OCI-M2 (cell line): ENCODE data around the gene GPRC6A.

Experiments used
- DNase-seq: peaks from one replicate; lab custom pipeline; 2025; ENCODE audit not compliant: unreplicated experiment; lab: John Stamatoyannopoulos, UW

GPRC6A gene

DNA sequence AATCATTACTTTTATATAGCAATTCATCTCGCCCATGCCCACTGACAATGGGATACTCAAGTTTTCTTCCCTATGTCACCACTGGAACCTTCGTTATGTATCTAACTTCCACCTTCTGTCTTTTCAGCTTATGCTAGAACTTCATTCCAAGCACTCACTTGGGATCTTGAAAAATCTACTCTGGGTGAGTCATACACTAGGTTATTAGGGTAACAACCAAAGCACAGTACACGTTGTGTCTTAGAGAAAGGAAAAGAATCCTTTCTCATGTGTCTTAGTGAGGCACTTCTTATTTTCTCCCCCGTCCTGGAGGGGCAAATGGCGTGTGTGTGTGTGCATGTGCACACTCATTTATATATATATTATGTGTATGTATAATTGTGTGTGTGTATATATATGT is 45.0 kb downstream of the GPRC6A start:
- DNase-seq, result no peak

DNA sequence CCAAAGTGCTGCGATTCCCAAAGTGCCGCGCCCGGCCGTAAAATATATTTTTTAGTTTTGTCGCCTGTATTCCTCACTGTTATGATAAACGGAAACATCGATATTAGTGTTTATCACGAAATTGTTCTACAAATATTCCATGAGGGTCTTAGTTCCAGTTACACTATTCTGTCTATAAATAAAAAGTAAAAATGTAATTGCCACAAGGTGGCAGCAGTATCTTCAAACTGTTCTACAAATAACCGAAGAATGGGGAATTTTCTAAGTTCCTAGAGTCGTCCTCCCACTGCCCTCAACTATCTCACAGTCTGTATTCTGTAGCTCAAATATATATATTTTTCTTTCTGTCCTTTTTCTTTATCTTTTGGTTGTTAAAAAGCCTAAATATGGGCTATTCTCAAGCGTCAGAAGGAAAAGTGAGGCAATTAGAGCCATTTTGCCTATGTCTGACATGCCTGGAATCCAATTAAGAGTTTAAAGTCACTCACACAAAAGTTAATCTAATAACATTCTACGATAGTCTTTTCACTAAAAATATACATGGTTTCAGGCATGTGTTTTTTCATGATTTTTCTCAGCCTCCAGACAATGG is 49.2 kb downstream of the GPRC6A start:
- DNase-seq, result peak; percentile 36

DNA sequence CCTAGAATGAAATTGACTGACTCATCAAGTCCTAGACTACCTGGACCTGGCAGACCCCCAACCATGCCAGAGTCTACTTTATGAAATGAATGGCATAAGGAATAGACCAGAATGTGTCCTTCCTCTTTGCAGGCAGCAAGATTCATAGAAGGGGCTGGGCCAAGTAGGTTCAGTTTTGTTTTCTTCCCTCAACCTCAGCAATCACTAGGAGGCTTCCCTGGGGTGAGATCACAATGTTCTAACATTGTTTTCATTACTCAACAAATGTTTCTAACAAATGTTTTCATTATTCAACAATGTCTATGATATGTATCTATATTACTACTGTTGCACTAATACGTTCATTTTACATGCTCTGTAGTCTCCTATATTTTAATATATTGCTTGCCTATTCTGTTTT is 55.0 kb downstream of the GPRC6A start:
- no peak for DNase-seq

DNA sequence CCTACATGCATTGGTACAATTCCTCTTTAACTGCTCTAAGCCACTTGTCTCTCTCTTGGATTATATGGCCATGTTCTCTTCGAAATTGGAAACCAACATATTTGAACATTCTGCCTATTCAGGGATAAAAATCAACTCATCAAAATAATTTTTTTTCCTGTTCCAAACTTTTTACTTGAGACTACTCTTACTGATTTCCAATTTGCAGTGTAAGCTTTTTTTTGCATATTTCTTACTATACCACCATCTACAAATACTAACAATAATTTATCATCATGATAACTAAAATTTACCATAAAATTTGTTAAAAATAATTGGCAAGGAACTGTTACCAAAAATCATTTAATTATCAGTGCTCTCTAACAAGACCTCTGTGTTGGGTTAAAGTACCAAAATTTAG is 56.4 kb downstream of the GPRC6A start:
- DNase-seq, result no peak

DNA sequence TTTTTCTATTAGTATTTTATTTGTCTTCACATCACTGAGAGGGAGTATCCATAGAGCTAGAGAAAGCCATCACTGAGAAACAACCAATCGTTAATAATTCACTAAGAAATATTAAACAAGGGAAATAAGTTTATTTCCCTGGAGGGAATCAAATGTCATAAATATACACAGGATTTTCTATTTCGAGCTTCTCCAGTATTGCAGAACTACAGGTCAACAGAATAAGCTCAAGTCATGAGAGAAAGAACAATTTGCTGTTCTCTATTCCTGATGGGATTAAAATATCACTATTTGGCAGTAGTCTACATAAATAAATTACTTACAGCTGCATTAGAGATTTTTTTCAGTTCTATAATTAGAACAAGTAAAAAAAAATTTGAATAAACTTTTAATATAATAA is 61.2 kb downstream of the GPRC6A start:
- DNase-seq, result no peak

DNA sequence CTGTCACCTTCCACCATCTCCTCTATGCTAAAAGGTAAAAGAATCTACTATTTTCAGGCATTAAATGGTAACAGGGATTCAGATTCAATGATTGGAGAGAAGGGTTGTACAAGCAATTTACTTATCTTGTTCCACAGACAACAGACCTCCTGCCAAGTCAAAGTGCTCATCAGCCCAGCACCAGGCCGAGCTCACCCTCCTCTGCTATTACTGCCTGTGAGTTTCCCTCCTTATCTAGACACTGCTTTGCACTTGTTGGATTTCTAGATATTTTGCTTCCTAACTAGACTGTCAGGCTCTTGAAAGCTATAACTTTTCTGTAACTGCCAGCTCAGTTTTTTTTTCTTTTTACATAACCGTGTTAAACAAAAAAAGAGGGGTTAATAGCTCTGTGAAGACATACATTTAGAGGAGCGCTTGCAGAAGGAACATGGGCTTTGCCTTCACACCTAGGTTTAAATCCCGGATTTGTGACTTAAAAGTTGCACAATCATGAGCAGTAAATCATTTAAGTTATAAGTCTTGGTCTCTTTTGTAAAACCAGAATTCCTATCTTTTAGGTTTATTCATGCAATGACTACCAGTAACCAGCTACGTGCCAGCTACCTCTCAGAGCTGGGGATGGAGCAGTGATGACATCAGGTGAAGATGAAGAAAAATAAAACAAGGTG is 62.2 kb downstream of the GPRC6A start:
- DNase-seq, result peak; percentile 43

DNA sequence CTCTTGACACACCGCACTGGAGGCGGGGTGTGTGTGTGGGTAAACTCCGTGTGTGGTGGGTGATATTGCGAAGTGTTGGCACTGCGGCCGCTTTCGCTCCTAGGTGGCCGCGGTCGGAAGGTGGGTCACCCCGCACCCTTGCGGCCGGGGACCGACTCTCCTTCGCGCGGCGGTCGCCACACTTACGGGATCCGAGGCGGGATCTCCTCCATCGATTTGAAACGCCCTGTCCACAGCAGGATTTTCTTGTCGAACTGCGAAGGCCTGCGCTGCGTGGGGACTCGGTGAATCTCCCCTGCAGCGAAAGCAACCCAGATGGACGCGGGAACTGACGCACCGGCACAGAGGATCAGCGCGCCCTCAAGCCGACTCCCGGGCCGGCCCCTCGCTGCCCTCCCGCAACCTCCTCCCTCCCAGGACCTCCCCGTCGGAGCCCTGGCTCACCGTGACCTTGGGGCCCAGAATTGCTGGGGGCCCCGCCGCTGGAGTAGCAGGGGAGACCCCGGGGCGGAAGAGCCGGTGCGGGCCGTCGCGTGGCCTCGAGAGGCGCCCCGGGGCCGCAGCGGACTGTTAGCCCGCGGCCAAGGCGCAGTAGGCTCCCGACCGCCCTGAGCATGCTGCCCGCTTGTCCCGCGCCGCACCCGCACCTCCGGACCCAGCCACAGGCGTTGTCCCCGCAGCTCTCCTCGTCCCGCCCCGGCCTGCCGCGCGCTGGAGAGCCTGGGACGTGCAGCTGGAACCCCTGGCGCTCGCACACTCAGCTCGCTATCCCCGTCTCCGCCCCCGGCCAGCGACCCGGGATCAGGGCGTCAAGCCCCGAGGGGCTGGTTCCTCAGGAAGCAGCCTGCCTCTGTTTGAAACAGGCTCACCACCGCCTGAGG is 63.7 kb downstream of the GPRC6A start, which contains the start of gene FAM162B:
Gene FAM162B, minus strand, starts transcription at position 759 of the 881 bp plus-strand sequence. Its CDS starts 143 bp downstream, at position 616.
- no peak for DNase-seq

DNA sequence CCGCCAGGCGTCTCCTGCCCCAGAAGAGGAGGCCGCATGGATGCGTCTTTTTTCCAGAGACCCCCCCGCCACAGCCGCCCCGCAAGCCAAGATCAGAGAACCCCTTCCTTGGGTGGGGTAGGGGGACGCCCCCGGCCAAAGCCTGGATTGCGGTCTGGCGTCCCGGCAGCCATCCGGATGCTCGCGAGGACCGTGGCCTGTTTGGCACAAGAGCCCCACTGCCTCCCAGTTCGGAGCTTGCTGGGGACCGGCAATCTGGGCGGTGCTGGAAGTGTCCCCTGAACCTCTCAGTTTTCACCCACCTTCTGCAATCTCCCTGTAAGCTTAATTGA is 64.3 kb downstream of the GPRC6A start:
- no peak for DNase-seq

DNA sequence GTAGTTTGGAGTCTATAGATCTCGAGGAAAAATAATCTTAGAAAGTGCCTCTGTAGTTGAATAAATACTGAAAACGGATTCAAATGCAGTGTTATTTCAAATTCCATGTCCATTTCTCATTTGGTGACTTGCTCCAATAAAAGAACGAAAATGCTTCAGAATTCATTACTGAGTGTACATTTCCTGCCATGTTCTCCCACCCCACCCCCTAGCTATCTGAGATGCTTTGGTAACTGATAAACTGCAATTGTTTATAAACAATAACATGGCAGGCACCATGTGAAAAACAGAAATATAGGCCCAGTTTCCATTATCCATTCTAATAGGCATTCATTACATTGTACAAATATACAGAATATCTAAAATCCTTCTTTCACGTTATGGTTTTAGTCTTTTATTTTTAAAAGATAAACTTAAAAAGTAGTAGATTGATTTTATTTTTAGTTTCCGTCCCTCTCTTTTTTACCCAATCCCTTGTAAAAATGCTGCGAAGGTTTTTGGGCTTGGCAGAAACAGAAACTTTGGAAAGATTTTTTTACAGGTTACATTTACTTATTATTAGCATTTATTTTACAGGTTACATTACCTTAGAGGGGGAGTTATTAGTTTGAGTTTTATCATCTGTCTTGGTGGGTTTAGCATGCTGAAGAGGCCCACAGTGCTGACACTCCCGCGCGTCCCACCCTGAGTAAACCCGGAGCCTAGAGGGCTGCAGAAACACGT is 64.8 kb downstream of the GPRC6A start:
- DNase-seq, result no peak

DNA sequence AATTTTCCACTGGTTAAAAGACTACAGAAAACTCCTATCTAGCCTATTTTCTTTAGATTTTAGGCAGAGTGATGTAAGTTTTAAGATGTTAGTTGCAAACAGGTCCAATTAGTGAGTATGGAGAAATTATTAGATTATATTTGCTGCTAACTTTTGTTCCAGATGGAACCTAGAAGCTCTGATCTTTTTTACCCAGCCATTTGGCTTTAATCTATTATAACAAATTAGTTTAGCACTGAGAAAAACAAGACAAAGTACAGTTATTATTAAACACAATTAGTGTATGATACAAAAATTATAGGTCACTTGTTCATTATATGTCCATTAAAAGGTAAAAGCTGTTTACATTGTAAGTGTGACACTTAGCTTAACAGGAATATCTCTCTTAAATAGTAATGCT is 65.8 kb downstream of the GPRC6A start:
- DNase-seq, result no peak

DNA sequence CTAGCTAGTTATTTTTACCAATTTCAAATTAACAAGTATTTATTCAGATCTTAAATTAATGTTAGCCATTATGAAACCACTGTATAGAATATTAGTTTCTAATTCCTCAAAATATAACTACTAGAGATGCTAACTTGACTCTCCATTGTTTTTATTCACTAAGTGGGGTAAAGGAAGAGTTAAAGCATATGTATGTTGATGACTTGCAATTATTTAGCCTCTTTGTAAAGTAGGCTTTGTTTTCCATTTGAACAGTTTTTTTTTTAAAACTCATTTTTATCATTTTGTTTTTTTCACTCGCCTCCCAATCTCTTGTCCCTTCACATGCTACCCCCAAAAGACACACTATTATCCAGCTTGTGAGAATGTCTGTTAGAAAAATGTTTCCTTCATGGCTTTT is 66.6 kb downstream of the GPRC6A start:
- no peak for DNase-seq

DNA sequence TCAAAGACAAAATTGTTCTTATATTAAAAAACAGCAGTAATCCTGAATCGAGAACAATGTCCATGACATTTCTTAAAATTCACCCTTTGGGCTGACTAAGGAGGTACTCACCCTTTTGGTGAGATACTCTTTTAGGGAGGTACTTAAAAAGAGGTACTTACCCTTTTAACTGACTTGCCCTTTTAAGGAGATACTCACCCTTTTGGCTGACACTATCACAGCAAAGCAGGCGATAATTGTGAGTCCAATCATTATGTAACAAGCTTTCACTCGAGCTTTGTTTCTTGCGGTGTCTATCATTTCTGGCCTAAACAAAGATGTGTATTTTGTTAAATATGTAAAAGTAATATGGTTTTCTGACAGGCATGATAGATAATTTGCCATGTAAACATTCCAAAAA is 67.1 kb downstream of the GPRC6A start:
- DNase-seq, result no peak

DNA sequence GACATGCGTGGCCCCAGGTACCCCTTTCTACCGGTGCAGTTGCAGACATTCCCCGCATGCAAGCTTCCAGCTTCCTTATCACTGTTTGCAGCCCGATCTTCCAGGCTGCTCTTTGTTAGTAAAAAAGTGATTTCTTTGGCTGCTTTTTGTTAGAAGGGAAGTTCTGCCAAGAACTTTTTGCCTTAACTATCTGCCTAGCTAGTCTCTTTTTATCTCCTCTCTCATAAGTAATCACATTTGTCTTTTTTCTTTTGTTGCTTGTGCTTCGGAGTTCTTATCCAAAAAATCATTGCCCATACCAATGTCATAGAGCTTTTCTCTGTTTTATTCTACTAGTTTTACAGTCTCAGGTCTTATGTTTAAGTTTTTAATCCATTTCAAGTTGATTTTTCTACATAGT is 83.7 kb downstream of the GPRC6A start:
- DNase-seq, result no peak
